ENCODE data around the gene GASK1A.

The GASK1A gene

DNA sequence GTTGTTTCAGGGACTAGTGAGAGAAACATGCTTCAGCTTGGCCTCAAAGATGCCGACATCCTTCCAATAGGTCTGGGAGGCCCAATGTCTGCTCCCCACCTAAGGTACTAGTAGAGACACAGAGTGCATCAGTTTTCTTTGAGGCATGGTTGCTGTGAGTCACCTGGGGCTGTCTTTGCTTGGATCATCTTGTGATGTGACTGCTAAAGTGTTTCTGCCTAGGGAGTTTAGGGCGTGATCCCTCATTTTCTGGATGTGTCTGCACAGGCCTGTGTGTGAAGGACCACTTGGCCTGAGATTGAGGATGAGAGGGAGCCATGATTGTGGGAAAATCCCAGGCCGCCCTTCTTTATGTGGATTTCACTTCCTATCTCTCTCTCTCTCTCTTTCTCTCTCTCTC, 4.8 kb downstream of the GASK1A start:
- no peak for DNase-seq

GRCh38 chr3:42984701-42985100, 5.6 kb downstream of the GASK1A start:
- DNase-seq = no peak

GRCh38 chr3:42988097-42988496, 9.0 kb downstream of the GASK1A start:
- no peak for DNase-seq

DNA sequence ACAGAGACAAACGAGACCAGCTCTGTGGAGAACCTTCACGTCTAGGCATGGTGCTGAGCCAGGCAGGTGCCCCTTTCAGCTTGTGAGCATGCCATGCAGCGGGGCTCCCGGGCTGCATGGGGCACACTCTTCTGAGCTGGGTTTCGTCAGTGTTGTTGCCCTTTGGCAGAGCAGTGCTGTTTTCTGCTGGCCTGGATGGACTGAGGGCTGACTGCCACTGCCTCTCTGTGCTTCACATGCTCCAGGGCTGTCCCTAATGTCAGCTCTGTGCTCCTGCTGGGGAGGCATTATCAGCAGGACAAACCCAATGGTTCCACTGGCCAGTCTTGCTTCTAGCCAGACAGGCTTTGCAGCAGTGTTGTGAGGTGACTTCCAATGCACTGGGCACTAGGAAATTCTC, 9.5 kb downstream of the GASK1A start:
- no peak for DNase-seq

DNA sequence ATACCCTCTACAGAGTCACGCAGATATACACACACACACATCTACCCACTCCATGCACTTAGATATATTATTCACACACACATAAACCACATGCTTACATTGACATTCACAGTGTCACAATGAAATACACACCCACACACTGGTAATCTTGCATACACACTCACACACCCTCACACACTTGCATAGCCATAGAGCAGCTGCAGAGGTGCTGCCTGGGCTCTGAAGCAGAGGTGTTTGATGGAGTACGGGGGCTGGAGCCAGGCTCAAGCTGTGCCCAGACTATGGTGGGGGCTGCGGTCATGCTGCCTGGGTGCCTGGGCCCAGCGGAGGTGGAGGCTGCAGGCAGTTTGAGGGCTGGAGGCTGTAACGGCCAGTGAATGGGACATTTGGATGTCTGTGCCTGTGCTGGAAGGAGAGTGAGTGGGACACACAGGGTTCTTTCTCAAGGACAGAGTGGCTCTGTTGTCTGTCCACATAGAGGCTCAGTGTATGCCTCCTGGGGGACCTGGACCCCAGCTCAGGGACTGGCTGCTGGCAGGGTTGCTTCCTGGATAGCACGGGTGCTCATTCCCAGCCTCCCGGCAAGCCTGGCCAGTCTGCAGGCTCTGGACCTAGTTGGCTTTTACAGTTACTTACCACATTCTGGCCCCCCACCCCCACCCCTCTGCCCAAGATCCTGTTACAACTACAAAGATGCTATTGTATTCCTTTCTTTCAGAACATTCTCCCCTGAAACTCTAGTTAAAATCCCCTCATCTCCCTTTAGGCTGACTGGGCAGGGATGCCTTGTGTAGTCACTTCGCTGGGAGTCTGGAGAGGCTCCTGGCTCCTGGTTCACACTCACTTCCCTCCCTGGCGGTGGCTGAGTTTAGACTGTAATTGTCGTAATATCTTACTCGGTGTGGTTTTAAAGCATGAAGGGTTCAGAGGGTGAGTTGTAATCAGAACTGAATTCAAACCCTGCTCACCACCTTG, 12.5 kb downstream of the GASK1A start:
- no peak for DNase-seq

DNA sequence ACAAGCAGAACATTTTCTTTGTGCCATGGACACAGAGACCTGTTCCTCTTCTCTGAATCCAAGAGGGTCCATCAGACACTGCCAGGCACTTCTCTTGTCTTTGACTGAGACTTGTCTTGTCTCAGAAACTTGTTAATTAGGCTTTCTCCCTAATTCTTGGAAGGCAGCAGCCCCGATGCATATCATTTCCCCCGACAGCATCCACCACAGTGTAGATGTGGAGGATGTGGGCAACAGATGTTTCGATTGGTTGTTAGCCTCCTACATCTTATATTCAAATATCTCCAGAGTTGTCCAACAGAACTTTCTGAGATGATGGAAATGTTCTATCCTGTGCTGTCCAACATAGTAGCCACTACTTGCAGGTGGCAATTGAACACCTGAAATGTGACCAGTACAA, 15.5 kb downstream of the GASK1A start:
- no peak for DNase-seq

DNA sequence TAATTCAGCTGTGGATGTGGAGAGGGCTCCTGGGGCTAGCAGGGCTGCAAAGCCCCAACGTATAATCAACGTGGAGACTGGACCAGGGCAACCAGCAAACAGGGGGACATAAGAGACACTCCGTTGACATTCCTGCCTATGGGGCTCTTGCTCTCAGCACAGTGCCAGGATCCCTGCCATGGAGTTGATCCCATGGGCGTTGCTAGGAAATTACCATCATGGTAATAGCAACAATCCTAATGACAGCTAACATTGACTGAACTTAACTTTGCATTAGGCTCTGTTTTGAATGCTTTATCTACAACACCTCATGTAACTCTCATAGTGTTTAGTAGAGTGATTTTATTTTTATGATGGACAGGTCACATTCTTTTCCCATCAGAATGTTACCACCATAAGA, 16.9 kb downstream of the GASK1A start:
- DNase-seq = no peak

- no peak for DNase-seq
Observed at GRCh38 chr3:42996633-42997075, 17.5 kb downstream of the GASK1A start.

DNA sequence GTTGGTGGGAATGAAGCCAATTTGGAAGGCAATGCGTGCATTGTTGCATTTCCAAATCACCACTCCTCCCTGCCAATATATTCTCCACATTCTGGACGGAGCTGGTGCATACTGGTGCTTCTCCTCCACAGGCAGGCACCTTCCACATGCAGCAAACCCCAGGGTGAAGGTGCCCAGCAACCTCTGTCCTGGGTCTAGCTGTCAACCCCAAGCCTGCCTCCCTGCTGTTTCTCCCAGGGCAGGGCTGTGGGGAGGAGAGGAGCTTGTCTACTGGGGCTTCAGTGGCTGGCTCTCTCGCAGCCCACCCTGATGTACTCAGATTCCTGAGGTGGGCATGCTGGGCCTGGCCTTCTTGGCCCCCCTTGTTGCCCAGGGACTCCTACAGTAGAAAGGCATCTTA, 20.1 kb downstream of the GASK1A start:
- DNase-seq = no peak

DNA sequence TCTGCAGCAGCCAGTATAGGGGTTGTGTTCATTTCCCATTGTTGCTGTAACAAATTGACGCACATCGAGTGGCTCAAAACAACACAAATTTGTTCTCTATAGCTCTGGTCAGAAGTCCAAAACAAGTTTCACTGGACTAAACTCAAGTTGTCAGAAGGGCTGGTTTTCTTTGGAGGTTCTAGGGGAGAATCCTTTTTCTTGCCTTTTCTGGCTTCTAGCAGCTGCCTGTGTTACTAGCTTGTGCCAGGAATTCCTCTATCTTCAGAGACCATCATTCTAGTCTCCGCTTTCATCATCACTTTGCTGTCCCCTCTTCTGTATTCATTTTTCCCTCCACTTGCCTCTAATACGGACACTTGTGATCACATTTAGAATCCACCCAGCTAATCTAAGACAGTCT, 20.5 kb downstream of the GASK1A start:
- DNase-seq = no peak

- no peak for DNase-seq
Observed at GRCh38 chr3:43000387-43000786, 21.3 kb downstream of the GASK1A start.

DNA sequence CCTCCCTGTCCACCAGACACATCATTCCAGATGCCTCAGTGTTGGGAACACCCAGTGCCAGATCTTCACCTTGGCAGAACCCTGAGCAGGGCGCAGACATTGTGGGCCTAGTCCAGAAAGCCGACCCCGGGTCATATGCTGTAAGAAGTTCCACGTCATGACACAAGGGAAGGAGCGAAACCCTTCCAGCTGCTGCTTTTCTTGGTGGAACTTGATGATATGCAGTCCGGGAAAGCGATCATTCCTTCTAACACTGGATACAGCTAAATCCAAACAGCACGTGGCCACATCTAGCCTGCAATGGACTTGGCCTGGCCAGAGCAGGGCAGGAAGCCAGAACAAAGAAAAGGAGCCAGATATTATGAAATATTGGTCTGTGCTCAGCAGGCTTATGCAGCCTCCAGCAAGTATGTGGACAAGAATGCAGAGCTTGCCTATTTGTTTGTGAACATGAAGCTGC, 22.0 kb downstream of the GASK1A start:
- DNase-seq = no peak

- DNase-seq = no peak
Observed at GRCh38 chr3:43001556-43002121, 22.5 kb downstream of the GASK1A start.

DNA sequence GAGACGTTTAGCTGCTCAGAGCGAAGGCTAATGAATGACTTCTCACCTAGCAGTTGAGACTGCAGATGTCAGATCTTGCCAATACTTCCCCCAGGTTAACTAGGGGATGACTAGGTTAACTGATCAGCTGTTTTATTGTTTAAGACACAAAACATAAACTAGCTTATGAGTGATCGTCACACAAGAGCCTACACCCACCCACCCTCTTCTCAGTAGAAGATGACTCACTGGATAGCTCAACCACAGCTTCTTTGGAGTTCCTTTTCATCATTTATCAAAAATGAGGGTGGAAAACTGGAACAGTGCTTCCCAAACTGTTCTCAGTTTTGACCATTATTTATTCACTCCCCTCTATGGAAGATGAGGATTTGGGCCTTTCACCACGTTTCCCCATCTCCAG, 25.2 kb downstream of the GASK1A start:
- no peak for DNase-seq

- no peak for DNase-seq
Observed at GRCh38 chr3:43005253-43005652, 26.1 kb downstream of the GASK1A start.

- DNase-seq = no peak
Observed at GRCh38 chr3:43005981-43006380, 26.9 kb downstream of the GASK1A start.

- no peak for DNase-seq
Observed at GRCh38 chr3:43006825-43007224, 27.7 kb downstream of the GASK1A start.

- DNase-seq = no peak
Observed at GRCh38 chr3:43009547-43009946, 30.4 kb downstream of the GASK1A start.

- DNase-seq = no peak
Observed at GRCh38 chr3:43010638-43011037, 31.5 kb downstream of the GASK1A start.

- no peak for DNase-seq
Observed at GRCh38 chr3:43011638-43012037, 32.5 kb downstream of the GASK1A start.

DNA sequence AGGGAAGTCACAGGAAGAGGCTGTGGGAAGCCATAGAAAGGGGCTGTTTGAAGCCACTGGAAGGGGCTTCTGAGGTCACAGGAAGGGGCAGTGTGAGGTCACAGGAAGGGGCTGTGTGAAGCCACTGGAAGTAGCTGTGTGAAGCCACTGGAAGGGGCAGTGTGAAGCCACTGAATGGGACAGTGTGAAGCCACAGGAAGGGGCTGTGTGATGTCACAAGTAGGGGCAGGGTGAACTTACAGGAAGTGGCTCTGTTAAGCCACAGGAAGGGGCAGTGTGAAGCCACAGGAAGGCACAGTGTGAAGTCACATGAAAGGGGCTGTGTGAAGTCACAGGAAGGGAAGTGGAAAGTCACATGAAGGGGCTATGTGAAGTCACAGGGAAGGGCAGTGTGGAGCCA, 33.1 kb downstream of the GASK1A start:
- DNase-seq = no peak

GRCh38 chr3:43013256-43013655, 34.1 kb downstream of the GASK1A start:
- DNase-seq = no peak

DNA sequence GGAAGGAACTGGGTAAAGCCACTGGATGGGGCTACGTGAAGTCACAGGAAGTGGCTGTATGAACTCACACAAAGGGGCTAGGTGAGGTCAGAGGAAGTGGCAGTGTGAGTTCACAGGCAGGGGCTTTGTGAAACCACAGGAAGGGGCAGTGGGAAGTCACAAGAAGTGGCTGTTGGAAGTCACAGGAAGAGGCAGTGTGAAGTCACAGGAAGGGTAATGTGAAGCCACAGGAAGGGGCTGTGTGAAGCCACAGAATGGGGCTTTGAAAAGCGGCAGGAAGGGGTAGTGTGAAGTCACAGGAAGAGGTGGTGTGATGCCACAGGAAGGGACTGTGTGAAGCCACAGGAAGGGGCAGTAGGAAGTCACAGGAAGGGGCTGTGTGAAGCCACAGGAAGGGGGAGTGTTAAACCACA, 34.6 kb downstream of the GASK1A start:
- DNase-seq = no peak

DNA sequence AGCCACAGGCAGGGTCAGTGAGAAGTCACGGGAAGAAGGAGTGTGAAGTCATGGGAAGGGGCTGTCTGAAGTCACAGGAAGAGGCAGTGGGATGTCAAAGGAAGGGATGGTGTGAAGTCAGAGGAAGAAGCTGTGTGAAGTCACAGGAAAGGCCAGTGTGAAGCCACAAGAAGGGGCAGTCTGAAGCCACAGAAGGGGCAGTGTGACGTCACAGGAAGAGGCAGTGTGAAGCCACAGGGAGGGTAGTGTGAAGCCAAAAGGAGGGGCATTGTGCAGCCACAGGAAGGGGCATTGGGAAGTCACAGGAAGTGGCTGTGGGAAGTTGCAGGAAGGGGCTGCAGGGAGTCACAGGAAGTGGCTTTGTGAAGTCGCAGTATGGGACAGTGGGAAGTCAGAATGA, 35.1 kb downstream of the GASK1A start:
- DNase-seq = no peak
